Hematopoietic multipotent progenitor cell treated with erythropoietin and hydrocortisone succinate and interleukin-3 and kit ligand, for 6 days (in vitro differentiated cells): ENCODE measurements around the gene CAV2.

Experiments
- DNase-seq: peaks from one replicate; pipeline ENCODE4 v3.0.0-alpha.2; 2015

CAV2 gene

DNA sequence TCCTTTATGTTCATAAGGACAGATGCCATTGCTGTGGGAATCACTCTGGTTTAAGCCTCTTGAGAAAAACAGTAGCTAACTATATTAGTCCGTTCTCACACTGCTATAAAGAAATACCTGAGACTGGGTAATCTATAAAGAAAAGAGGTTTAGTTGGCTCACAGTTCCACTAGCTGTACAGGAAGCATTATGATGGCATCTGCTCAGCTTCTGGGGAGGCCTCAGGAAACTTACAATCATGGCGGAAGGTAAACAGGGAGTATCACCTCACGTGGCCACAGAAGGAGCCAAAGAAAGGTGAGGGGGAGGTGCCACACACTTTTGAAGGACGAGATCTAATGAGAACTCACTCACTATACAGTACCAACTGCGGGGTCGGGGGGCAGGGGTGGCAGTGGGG lies 2.9 kb upstream of the CAV2 start:
- DNase-seq, result no peak

DNA sequence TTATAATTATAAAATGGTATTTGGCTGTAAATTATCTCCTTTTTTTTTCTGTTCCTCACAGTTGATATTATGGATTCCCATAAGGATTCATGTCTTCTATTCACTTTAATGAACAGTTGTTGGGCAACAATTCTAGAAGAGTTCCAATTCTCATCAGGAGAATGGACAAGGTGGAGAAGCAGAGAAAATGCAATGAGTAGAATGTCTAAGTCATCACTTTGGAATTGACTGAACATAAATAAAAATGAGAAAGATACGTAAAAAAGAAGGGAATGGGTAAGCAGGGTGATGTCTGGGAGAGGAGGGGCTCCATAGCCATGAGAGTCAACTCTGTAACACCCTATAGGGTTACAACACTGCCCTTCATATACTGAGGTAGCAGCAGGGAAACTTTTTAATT lies 1.8 kb upstream of the CAV2 start:
- no peak for DNase-seq

DNA sequence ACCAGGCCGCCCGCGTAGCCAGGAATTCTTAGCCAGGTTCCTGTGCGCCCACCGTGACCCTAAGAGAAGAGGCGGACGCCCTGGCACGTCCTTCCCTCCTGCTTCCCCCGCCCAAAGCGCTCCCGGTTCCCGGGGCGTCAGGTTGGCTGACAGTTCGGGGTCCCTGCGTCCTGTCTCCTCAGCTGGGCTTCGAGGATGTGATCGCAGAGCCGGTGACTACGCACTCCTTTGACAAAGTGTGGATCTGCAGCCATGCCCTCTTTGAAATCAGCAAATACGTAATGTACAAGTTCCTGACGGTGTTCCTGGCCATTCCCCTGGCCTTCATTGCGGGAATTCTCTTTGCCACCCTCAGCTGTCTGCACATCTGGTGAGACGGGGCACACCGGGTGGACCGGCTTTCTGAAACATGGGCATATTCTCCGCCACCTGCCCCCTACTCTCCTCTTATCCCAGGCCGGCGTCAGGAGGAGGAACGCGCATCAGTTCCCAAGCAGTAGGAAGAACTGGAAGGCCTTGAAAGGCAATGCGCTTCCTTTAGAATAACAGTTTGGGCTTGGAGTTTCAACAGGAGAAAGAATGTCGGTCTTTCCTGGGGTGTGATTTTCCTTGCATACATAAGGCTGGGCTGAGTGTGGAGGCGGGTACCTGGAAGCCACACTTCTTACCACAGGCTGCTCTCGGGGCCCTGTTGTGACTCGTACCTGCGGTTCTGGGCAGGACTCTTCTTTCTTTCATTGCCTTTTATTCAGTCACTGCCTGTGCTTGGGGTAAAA lies 728 bp downstream of the CAV2 start:
- DNase-seq, result peak; percentile 27

DNA sequence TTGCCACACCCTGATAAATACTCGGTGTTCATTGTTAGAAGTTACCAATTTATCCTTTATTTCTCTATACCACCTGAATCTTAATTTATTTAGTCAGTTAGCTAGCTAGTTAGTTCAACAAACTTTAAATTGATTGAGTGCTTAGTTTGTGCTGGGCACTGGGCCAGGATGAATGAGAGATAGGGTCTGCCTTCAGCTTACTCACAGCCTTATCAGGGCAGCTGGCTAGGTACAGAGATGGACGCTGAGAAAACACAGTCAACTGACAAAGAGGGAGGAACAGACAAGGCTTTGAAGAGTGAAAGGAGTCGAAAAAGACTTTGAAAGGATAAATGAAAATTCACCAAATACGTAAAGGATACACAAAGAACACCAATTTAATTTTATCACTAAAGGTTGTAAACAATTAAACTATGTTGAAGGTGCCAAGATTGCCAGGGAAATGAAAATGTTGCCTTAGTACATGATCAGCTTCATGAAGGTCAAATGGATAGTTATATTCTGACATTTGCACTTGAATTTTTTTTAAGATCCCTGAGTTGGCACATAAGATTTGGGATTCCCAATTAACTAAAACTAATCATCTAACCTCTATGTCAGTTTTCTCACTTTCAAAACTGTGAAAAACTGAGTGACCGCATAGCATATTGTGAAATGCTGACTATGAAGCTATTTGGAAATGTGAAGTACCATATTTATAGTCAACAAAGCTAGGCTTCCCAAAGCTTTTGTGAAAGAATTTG lies 2.1 kb downstream of the CAV2 start:
- peak; percentile 70 for DNase-seq

DNA sequence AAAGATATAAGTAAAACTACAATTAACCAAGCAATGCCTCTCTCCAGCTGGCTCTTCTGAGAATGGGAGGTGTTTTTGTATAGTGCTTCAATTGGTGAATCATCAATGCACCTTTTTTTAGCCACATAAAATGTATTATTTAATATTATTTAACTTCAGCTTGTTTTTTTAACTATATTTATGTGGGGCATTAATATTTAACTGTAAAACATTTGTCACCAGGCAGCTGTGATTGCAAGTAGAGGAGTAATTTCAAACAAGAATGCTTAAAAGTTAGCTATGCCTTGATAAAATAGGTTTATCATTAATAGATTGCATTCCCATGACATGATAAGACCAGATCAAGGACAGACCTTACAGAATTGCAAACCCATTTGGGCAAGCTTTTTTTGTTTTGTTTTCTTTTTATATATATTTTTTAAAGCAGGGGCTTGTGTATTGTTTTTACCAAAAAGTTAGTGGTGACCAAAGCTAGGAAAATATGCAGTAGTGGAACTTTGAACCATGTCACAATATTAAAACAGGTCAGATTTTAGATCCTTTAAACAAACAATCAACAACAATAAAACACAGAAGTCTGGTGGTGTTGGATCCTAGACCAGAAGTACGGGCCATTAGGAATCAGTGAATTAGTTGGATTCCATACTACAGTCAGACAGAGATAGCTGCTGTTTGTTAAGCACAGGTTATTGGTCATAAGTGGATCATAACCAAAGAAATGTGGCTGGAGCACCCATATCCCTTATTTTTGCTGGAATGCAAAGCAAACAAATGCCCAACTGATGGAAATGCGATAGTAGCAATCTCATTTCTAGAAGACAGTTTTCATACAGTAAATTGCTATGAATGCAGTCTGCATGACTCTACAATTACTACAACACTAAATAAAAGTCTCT lies 2.9 kb downstream of the CAV2 start:
- no peak for DNase-seq

DNA sequence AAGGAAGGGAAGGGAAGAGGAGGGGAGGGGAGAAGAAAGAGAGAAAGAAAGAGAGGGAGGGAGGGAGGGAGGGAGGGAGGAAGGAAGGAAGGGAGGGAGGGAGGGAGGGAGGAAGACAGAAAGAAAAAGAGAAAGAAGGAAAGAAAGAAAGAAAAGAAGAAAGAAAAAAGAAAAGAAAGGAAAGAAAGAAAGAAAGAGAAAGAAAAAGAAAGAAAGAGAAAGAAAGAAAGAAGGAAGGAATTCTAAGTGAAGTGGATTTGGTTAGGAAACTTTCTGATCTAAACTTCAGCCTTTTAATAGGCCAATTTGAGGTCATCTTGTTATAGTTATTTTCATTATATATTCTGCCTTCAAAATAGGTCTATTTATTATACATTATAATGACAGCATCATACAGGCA lies 4.3 kb downstream of the CAV2 start:
- DNase-seq, result no peak

DNA sequence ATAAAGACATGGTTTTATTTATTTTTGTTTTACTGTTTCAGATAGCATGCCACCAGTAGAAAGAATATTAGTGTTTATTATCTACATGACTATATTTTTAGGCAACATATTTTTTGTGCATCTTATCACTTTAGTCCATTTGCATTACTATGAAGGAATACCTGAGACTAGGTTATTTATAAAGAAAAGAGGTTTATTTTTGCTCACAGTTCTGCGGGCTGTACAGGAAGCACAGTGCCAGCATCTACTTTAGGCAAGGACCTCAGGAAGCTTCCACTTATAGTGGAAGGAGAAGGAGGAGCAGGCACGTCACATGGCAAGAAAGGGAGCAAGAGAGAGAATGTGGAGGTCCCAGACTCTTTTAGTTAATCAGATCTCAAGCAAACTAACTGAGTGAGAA lies 5.7 kb downstream of the CAV2 start:
- DNase-seq, result no peak

DNA sequence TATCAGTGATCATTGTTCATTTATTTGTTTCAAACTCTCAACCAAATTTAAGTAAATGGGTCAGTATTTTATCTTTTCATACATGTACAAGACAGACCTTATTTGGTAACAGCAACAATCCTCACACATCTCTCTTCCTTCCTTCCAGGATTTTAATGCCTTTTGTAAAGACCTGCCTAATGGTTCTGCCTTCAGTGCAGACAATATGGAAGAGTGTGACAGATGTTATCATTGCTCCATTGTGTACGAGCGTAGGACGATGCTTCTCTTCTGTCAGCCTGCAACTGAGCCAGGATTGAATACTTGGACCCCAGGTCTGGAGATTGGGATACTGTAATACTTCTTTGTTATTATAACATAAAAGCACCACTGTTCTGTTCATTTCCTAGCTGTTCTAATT lies 6.3 kb downstream of the CAV2 start:
- DNase-seq, result no peak

DNA sequence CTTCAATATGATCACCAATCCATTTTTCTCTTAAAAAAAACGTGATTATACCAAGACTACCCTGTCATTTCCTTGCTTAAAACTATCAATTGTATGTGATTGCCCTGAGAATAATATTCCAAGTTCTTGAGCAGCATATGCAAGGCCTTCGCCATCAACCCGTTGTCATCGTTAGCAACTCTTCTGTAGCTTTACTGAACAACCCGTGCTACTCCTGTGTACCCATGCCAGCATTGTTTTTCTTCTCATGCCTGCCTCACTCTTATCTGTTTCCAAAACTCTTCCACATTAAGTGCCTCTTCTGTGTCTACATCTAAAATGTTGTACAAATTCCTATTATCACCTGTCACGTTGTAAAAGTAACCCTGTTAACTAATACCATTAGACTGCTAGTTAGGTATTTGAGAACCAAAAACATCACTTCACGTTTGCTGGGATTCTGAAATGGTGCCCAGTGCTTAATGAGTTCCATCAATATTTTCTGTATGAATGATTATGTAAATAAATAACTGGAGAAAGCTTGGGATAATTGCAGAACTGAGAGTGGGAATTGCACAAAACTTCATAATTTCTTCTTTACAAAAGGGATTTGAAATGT lies 10.5 kb downstream of the CAV2 start:
- no peak for DNase-seq

DNA sequence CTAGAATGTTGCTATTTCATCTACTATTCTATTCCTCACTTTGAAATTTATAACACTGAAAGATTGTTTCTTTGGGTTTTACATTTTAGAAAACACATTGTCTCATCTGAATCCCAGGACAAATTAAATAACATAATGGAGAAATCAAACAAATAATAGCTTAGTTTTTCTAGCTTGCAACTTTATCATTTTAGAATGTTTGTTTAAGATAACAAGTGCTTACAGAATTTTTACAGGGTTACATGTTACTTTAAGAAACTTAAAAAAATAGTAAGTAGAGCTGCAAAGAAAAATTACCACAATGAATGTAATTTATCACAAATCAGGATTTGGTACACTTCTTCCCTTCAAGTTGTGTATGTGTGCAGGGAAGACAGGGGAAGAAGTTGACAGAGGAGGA lies 11.3 kb downstream of the CAV2 start:
- no peak for DNase-seq

DNA sequence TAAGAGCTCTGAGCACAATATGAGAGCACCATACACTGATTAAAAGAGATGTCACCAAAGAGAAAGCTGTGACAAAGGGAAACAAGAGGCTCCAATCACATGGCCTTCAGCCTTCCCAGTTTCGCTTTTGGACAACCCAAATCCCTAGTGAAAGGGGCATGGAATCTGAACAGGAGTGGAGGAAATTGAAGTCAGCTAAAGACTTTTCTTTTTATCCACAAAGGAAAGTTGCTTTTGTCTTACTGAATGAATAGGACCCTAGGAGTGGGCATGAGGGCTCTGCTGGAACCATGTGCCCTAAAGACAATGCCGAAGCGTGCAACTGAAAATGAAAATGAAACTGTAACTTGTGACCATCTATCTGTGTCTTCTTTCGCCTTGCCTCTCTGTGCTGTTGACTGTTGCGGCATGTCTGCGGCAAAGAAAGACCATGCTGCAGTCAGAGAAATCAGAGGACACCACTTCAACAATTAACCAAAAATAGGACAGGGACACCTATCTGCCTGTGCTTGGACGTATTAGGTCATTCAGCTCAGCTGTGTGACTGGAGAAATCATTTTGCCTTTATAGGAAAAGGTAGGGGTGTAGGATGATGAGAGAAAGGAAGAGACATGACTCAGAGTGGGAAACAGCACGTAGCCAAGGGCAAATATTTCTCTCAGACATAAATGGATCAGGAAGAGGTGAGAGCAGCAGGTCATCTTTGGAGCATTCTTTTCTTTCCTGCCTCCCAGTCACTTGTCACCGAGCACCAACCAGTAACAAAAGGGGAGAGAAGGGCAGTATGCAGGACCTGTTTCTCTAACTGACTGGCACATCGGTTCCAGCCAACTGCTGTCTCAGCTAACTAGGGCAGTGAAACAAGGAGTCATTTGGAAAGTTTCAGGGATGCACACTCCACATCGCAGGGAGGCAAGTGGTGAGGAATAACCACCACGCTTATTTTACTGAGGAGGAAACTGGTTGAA lies 12.3 kb downstream of the CAV2 start:
- DNase-seq, result no peak

DNA sequence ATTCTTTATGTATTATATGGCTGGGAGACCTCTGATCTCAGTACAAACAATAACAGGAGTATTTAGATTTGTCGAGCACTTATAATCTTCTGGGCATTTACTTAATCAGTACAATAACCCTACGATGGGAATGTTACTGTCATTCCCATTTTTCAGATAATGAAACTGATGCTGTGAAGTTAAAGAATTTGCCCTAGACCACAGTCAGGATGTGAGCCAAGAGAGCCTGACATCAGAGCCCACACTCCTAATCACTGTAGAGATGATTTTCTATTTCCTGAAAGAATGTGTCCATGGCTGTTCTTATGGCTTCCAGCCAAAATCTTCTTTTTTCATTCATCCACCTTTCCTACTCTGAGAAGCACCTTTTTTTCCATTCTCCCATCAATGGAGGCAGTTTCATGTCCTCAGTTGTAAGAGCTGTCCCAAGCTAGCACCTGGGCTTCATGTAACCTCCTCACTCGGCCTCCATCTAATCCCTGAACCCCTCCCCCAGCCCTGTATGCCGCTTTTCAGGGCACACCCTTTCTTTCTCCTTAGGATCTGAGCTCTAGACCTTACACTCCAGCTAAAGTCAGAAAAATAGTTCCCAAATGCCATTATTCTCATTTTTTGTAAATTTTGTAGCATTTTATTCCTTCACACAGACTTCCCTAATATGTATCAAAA lies 13.1 kb downstream of the CAV2 start:
- DNase-seq, result no peak

DNA sequence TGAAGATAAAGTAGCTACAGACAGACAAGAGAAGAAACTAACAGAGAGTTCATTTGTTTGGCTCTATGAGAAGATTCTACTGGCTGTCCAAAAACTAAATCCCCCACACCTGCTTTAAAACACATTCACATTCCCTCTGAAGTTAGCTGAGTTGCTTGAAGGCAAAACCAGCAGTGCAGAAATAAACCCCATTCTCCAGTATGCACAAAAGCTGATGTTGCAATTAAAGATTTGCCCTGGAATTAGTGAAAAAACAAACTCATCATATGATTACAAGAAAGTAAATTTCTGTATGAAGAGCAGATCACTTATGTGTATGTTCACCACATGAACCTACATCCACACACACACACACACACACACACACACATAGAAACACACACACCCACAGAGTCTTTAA lies 16.0 kb downstream of the CAV2 start:
- no peak for DNase-seq

DNA sequence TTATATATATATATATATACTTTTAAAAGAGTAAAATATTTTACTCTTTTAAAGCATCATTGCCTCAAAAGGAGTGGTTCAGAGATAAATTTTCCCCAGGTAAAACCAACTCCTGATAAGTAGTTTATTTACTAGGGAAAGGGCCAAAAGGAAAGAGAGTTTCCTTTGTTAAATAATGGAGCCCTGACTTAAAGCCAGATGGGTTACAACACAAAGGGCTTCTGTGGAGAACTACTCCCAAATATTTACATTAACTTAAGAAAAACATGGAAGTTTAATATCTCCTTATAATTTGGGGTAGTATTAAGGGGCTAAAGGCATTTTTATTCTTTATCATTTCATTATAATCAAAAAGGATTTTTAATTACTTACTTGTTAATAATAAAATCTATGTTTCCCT lies 16.8 kb downstream of the CAV2 start:
- DNase-seq, result no peak

DNA sequence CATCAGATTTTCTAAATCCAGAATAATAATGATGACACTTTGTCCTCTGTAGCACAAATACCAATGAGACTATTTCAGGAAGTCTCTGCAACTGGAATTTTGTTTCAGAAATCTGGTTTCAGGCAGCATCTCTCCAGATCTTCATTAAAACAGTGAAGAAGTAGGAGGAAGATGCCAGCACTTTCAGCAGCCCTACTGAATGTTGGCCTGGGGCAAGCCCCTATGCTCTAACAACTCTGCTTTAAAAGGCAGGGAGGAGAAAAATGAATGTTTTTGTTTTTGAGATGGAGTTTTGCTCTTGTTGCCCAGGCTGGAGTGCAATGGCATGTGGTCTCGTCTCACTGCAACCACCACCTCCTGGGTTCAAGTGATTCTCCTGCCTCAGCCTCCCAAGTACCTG lies 18.1 kb downstream of the CAV2 start:
- no peak for DNase-seq

DNA sequence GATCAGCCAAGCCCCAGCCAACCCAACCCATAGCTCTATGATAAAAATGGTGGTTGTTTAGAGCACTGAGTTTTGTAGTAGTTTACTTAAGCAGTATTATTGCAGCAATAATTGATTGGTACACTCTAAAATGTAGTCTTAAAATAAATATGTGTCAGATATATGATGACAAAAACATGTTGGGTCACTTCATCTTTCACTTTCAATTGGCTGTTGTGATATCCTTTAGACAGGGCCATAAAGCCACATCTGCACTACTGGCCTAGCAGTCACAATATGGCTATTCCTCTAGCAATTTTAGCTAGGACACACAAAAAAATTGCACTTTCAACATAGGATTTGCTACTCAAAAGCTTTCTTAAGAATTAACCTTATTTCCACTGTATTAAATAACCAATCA lies 19.4 kb downstream of the CAV2 start:
- DNase-seq, result no peak

DNA sequence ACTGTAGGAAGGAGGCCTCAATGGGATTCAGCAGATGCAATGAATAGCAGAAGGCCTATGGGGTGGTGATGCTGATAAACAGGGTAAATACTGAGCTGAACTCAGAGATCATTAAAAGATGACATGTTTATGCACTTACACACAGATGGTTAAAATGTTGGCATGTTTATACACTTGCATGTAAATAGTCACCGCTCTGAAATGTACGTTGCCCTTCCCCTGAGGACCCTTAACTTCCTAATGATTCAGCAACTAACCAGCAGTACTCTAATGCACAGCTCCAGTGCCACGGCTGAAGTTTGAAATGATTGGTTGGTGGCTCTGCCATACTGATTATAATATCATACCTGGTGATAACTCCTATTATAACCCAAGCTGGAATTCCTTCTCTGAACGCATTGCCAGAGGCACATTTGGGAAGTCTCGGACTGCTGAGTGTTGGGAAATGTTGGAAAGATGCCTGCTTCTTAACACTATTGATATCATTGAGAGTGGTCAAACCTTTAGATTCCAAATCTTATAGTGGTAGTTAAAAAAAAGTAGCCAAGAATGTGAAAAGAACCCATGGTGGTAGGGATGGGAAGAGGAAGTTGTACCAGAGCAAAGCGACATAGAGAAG lies 21.6 kb downstream of the CAV2 start:
- DNase-seq, result no peak

DNA sequence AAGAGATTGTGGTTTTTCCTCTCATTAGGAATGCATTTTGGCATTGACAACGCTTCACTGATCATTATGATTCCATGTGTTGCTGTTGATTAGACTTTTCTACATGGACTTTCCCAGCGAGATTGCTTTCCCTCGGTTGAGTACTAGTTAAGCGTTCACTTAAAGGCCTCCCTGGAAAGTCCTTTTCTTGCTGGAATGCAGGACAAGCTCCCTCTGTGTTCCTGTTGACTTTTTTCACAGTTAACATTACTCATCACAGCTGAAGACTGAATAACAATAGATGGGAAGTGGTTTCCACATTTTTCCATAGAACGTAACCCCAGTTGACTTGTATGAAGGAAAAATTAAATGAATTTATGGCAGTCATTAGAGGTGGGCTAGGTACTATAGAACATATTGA lies 22.7 kb downstream of the CAV2 start:
- DNase-seq, result no peak

DNA sequence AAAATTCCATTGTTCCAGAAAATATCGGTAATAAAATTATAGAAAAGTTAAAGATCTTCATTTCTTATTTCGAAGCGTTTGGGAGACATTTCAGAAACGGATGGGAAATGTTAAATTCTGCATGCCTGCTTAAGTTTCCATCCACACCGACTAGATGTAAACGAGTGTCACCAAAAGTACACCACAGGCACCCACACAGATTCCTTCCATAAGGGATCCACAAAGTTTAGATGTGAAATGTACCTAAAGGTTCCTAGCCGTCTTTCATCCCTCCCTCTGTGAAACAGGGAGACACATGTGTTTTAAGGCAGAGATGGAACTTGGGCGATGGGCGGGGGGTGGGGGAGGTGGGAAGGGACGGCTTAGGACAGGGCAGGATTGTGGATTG lies 24.7 kb downstream of the CAV2 start:
- DNase-seq, result no peak

DNA sequence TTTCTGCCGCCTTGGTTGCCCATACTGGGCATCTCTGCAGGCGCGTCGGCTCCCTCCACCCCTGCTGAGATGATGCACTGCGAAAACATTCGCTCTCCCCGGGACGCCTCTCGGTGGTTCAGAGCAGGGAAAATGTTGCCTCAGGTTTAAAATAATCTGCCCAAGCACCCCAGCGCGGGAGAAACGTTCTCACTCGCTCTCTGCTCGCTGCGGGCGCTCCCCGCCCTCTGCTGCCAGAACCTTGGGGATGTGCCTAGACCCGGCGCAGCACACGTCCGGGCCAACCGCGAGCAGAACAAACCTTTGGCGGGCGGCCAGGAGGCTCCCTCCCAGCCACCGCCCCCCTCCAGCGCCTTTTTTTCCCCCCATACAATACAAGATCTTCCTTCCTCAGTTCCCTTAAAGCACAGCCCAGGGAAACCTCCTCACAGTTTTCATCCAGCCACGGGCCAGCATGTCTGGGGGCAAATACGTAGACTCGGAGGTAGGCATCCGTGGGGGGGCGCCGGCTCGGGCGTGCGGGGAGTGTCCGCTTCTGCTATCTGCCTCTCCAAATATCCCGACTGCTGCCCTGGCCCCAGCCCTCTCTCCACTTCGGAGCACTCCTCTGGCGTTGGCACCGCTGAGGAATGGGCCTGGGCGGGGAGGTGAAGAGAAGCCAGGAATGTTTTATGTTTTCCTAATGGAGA lies 25.2 kb downstream of the CAV2 start, which contains the start of gene CAV1:
Gene CAV1 (plus strand): TSS at position 428 of the 689 bp plus-strand sequence. CDS start 27 bp downstream, at position 455.
- peak; percentile 71 for DNase-seq
